T1000 (cell line): ENCODE measurements around the gene TXNDC15.

Experiments
- DNase-seq: peaks from one replicate; lab custom pipeline; 2025; ENCODE audit warnings: mixed read lengths; lab: John Stamatoyannopoulos, UW

Gene TXNDC15

GRCh38 chr5:134920848-134921575 is 46.8 kb downstream of the TXNDC15 start:
- DNase-seq: no peak

GRCh38 chr5:134932508-134932907 is 58.3 kb downstream of the TXNDC15 start:
- DNase-seq: no peak

GRCh38 chr5:134934202-134934601 is 60.0 kb downstream of the TXNDC15 start:
- DNase-seq: no peak

GRCh38 chr5:134935711-134936602 is 61.8 kb downstream of the TXNDC15 start:
- DNase-seq: no peak

- no peak for DNase-seq
Measured at GRCh38 chr5:134937526-134937925, 63.4 kb downstream of the TXNDC15 start.

- DNase-seq: no peak
Measured at GRCh38 chr5:134938030-134938429, 63.9 kb downstream of the TXNDC15 start.

- no peak for DNase-seq
Measured at GRCh38 chr5:134939500-134939899, 65.3 kb downstream of the TXNDC15 start.

GRCh38 chr5:134943547-134943946 is 69.4 kb downstream of the TXNDC15 start:
- DNase-seq: no peak

- DNase-seq: no peak
Measured at GRCh38 chr5:134944630-134945029, 70.5 kb downstream of the TXNDC15 start.

GRCh38 chr5:134945041-134945440 is 70.9 kb downstream of the TXNDC15 start:
- DNase-seq: no peak

GRCh38 chr5:134948911-134949310 is 74.7 kb downstream of the TXNDC15 start:
- DNase-seq: no peak

- DNase-seq: no peak
Measured at GRCh38 chr5:134949316-134949715, 75.1 kb downstream of the TXNDC15 start.
